Upper lobe of right lung (tissue), 1 donor: ENCODE measurements around the gene PGLYRP1. TPM values are rescaled to one million over a fixed set of nuclear protein-coding genes. Genes with fewer than 3 reads are reported as not detected.

ENCODE experiments used
- ATAC-seq: fragments of 200-7000 bp; cut with Tn5 transposase; one replicate; pipeline ENCODE4 v1.9.1; 2020; ENCODE audit warnings: mild to moderate bottlenecking, moderate library complexity
- DNase-seq: peaks from one replicate; pipeline ENCODE4 v3.0.0-alpha.2; 2020
- H3K27ac ChIP-seq: fragments of 200-600 bp; one replicate; pipeline ENCODE4 v1.8.0; 2022
- H3K27me3 ChIP-seq: fragments of 200-600 bp; one replicate; pipeline ENCODE4 v1.8.0; 2022; ENCODE audit warnings: mild to moderate bottlenecking
- H3K36me3 ChIP-seq: fragments of 200-600 bp; one replicate; pipeline ENCODE4 v1.8.0; 2022
- H3K4me1 ChIP-seq: fragments of 200-600 bp; one replicate; pipeline ENCODE4 v1.8.0; 2022
- H3K4me3 ChIP-seq: fragments of 200-600 bp; one replicate; pipeline ENCODE4 v1.8.0; 2022; ENCODE audit warnings: mild to moderate bottlenecking
- H3K9me3 ChIP-seq: fragments of 200-600 bp; one replicate; pipeline ENCODE4 v1.8.0; 2022
- intact Hi-C: fragments of 100-400 bp; cut with DNase I; formaldehyde crosslinking; loops from one replicate; pipeline ENCODE4 v1.11.0; 2022
- total RNA-seq: library from RNA; stranded (reverse); fragmentation: NEBNext Ultra II Directional; extraction: Animal tissue kit (Norgen Biotek cat#: 25700); gene quantifications from one replicate; pipeline ENCODE4 v1.2.1, GENCODE V29; 2021
- TF ChIP-seq, protein P1 (sequence below): fragments of 200-600 bp; IDR thresholded peaks from one replicate; pipeline ENCODE4 v1.8.0; 2022; ENCODE audit warnings: antibody characterized with exemption
- donor health status: DM: no; HTN: yes; CAD: no; lungs with severe emphysema.

The PGLYRP1 gene
- total RNA-seq, 1 donor from 2014 or later, result 0.58 TPM

DNA sequence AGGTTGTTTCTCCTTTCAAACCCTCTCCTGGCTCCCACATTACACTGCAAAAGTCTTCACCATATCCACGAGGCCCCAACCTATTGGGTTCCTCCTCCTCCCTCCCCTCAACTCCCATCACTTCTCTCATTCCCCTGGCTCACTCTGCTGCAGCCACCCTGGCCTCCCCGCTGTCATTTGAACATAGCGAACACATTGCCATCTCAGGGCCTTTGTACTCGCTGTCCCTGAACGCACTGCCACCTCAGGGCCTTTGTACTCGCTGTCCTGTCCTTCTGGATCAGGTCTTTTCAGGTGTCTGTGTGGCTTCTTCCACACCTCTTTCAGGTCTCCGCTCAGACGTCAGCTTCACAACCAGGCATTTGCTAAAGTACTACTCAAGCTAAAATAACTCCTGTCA is 25.9 kb downstream of the PGLYRP1 start:
- H3K4me3 ChIP-seq, result no peak overlapping the region
- no peak for DNase-seq
- ATAC-seq, result no peak
- no peaks in the 10 kb centered on the region for H3K27me3 ChIP-seq
- H3K4me1 ChIP-seq, result peaks cover 11% of the 10 kb centered on the region
- H3K9me3 ChIP-seq, result no peaks in the 10 kb centered on the region
- H3K27ac ChIP-seq, result no peak overlapping the region
- H3K36me3 ChIP-seq, result no peaks in the 10 kb centered on the region
- intact Hi-C loops, result no loop called here
- TF ChIP-seq, protein P1, sequence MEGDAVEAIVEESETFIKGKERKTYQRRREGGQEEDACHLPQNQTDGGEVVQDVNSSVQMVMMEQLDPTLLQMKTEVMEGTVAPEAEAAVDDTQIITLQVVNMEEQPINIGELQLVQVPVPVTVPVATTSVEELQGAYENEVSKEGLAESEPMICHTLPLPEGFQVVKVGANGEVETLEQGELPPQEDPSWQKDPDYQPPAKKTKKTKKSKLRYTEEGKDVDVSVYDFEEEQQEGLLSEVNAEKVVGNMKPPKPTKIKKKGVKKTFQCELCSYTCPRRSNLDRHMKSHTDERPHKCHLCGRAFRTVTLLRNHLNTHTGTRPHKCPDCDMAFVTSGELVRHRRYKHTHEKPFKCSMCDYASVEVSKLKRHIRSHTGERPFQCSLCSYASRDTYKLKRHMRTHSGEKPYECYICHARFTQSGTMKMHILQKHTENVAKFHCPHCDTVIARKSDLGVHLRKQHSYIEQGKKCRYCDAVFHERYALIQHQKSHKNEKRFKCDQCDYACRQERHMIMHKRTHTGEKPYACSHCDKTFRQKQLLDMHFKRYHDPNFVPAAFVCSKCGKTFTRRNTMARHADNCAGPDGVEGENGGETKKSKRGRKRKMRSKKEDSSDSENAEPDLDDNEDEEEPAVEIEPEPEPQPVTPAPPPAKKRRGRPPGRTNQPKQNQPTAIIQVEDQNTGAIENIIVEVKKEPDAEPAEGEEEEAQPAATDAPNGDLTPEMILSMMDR, result no peak

DNA sequence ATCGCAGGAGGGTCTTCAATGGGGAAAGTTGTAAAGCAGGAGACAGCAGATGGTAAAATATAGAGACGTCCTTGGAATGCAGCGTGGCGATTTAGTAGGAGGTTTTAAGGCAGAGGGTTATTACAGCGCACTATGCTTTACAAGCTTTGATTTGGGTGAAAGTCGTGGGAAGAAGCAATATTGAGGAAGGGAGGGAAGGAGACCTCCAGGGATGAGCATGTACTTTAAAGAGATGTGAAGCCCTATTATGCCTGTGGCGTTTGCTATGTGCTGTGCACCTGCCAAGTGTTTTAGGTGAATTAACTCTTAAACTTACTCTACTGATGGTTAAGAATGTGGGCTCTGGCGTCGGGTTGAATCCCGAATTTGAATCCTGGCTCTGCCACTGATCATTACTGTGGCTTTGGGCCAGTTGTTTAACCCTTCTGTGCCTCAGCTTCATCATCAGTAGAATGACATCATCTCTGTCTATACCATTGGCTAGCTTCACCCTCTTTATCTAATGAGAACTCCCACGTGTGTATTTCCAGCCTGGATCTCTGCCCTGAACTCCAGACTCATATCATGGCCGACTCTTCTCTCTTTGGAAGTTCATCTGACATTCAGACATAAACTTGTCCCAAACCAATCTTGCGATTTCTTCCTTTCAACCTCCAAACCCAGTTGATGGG is 27.0 kb downstream of the PGLYRP1 start:
- Histone ChIP-seq H3K27me3 (no peaks in the 10 kb centered on the region), H3K4me3 (peak overlapping the region; percentile 83), H3K4me1 (peaks cover 11% of the 10 kb centered on the region), H3K9me3 (no peaks in the 10 kb centered on the region), H3K36me3 (no peaks in the 10 kb centered on the region), H3K27ac (peak overlapping the region; percentile 83)
- ATAC-seq, result no peak
- TF ChIP-seq, protein P1, result no peak
- no peak for DNase-seq
- intact Hi-C loops, result no loop called here

DNA sequence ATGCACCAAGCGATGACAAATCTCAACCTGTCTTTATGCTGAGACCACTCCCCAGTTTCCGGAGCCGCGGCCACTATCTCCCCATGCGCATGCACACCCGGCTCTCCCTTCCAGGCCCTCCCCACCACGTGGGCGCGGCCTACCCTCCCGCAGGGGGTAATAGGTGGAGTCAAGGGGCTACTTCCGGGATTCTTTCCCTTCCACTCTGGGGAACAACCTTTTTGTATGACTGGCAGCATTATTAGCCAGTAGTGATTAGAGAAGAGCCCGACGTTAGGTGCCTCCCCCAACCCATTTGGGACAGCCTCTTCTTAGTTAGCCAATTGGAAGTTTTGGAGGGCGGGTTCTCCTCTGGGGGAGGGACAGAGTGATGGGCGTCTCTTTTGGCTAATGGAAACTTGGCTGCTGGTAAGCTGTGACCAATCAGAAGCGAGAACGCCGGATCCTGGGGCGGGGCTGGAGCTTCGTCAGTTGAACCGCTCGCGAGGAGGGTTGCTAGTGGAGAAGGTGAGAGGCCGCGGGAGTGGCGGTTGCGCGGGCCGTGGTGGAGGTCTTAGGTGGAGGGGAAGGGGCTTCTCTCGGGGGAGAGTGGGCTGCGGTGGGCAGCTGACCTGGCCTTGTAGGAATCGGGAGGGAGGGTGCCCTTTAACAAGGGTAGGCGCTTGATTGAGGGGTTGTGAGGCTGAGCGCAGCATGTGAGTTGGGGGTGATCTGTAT is 27.7 kb downstream of the PGLYRP1 start, which contains the start of gene CCDC61:
Gene CCDC61, plus strand, starts transcription at position 470 of the 717 bp plus-strand sequence. CDS start 7,552 bp downstream, outside the sequence.
- Histone ChIP-seq H3K4me3 (peak within 1 kb of the TSS; percentile 83), H3K27me3 (no peaks in the 10 kb centered on the region), H3K36me3 (no peaks in the 10 kb centered on the region), H3K9me3 (no peaks in the 10 kb centered on the region), H3K27ac (peak within 1 kb of the TSS; percentile 83), H3K4me1 (peaks cover 11% of the 10 kb centered on the region)
- intact Hi-C loops, result no loop called here
- ATAC-seq, result peak; percentile 98
- TF ChIP-seq, protein P1, result no peak
- peak; percentile 95 for DNase-seq

DNA sequence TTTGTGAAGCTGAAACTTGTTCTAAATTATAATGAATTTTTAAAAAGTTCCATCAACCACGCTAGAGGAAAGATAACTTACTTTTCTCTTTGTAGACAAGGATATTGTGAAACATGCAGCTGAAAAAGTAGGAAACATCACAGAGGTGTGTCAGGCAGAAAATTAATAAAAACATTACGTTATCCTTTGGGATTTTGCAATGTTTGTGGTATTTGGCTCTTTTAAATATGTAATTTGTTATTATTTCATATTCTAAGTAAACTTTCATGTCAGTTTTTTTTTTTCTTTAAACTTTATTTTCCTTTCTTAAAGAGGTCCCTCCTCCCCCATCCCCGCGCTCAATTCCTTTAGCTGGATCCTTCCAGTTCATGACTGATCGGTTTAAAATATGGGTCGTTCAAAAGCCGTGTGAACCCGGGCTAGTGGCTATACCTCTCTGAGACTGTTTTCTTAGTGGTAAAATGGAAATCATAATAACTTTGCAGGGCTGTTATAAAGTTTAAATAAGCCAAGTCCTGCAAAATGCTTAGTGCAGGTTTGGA is 28.3 kb downstream of the PGLYRP1 start:
- intact Hi-C loops, result no loop called here

DNA sequence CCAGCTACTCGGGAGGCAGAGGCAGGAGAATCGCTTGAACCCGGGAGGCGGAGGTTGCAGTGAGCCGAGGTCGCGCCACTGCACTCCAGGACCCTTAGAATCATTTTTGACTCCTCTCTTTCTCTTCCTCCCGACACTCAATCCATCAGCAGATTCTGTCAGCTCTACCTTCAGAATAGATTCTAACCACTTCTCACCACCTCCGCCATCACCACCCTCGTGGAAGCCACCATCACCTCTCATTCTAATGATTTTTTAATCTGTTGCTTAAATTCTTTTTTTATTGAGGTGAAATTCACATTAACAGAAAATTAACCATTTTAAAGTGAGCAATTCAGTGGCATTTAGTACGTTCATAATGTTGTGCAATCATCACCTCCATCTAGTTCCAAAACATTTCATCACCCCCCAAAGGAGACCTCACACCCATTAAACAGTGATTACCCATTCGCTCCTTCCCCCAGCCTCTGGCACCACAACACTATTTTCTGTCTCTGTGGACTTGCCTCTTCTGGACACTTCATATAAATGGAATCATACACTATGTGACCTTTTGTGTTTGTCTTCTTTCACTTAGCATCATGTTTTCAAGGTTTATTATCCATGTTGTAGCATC is 32.6 kb downstream of the PGLYRP1 start:
- no peak overlapping the region for H3K27ac ChIP-seq
- no peaks in the 10 kb centered on the region for H3K36me3 ChIP-seq
- TF ChIP-seq, protein P1, result no peak
- DNase-seq (no peak), ATAC-seq (no peak)
- no peaks in the 10 kb centered on the region for H3K9me3 ChIP-seq
- intact Hi-C loops, result no loop called here
- H3K4me3 ChIP-seq, result no peak overlapping the region
- H3K4me1 ChIP-seq, result peaks cover 5% of the 10 kb centered on the region
- H3K27me3 ChIP-seq, result no peaks in the 10 kb centered on the region

More for the DNA sequence above, 28.3 kb downstream of the PGLYRP1 start:
- H3K36me3 ChIP-seq, result no peaks in the 10 kb centered on the region
- TF ChIP-seq, protein P1, result no peak
- DNase-seq, result no peak
- no peak overlapping the region for H3K27ac ChIP-seq
- no peaks in the 10 kb centered on the region for H3K9me3 ChIP-seq
- H3K27me3 ChIP-seq, result no peaks in the 10 kb centered on the region
- H3K4me3 ChIP-seq, result peak overlapping the region; percentile 83
- ATAC-seq, result no peak
- peaks cover 11% of the 10 kb centered on the region for H3K4me1 ChIP-seq
